K562 (cell line): ENCODE results near the gene ZSCAN22. TPM values are rescaled to one million over a fixed set of nuclear protein-coding genes. Genes with fewer than 3 reads are reported as not detected.

Experiments
- BCLAF1 ChIP-seq, 2 experiments: fragments of 450-650 bp in 1 of 2; IDR thresholded peaks; 2 replicates each; pipeline ENCODE4 v1.6.1; 2011 to 2017; ENCODE audit warnings: low read depth in 2 of 2, antibody characterized with exemption in 1 of 2, borderline replicate concordance in 1 of 2, low read length in 1 of 2, mild to moderate bottlenecking in 1 of 2, mixed read lengths in 1 of 2; ENCODE audit not compliant: control insufficient read depth in 1 of 2
- BRCA1 ChIP-seq, 2 experiments: fragments of 450-650 bp in 1 of 2; sonication (generic) in 1 of 2; formaldehyde crosslinking in 1 of 2; IDR thresholded peaks; 2 replicates each; pipeline versions ENCODE4 v1.5.0 to v1.6.1; 2017 to 2020; ENCODE audit warnings: mild to moderate bottlenecking in 1 of 2, missing genetic modification reagents in 1 of 2
- CBFA2T2 ChIP-seq: fragments of 450-650 bp; conservative IDR thresholded peaks from 2 replicates; pipeline ENCODE4 v1.6.1; 2017; ENCODE audit warnings: mild to moderate bottlenecking
- CBX2 ChIP-seq: fragments of 200-600 bp; sonication (generic); IDR thresholded peaks from one replicate; pipeline ENCODE4 v1.6.1; 2012; ENCODE audit warnings: mild to moderate bottlenecking, low read length, inconsistent platforms; ENCODE audit not compliant: insufficient read depth, poor library complexity, severe bottlenecking
- CREBBP ChIP-seq: IDR thresholded peaks from one replicate; pipeline ENCODE4 v1.6.1; 2012; ENCODE audit warnings: low read depth, mild to moderate bottlenecking, control low read depth, inconsistent platforms, low read length
- E2F4 ChIP-seq: sonication (generic); formaldehyde crosslinking; IDR thresholded peaks from 2 replicates; pipeline ENCODE4 v1.8.0; 2022; ENCODE audit warnings: mild to moderate bottlenecking, low read depth, missing genetic modification reagents
- EP400 ChIP-seq: fragments of 450-650 bp; IDR thresholded peaks from 2 replicates; pipeline ENCODE4 v1.6.1; 2017; ENCODE audit warnings: antibody characterized with exemption, mild to moderate bottlenecking, moderate library complexity
- ETV5 ChIP-seq: sonication (generic); formaldehyde crosslinking; IDR thresholded peaks from 2 replicates; pipeline ENCODE4 v1.4.0; 2020; ENCODE audit warnings: low read depth, mild to moderate bottlenecking, missing genetic modification reagents
- GABPB1 ChIP-seq: sonication (generic); formaldehyde crosslinking; IDR thresholded peaks from 2 replicates; pipeline ENCODE4 v1.8.0; 2022; ENCODE audit warnings: mild to moderate bottlenecking, missing genetic modification reagents
- HNRNPH1 ChIP-seq: fragments of 200-400 bp; formaldehyde crosslinking; optimal IDR thresholded peaks from 2 replicates; pipeline ENCODE3; 2017; ENCODE audit warnings: low read depth, mild to moderate bottlenecking, low read length, moderate library complexity
- MED1 ChIP-seq: sonication (generic); formaldehyde crosslinking; IDR thresholded peaks from 2 replicates; pipeline ENCODE4 v1.8.1; 2023; ENCODE audit warnings: missing genetic modification reagents, borderline replicate concordance
- MTA1 ChIP-seq: fragments of 450-650 bp; IDR thresholded peaks from 2 replicates; pipeline ENCODE4 v1.6.1; 2017; ENCODE audit warnings: borderline replicate concordance
- MYC ChIP-seq, 2 experiments: fragments of 250-450 bp in 1 of 2; sonication (Bioruptor Pico) in 1 of 2; IDR thresholded peaks; 2 replicates each; pipeline versions ENCODE4 v1.5.1 to v1.6.1; 2012 to 2021; ENCODE audit warnings: low read depth in 2 of 2, borderline replicate concordance in 1 of 2, improper control_type of control experiment in 1 of 2, low read length in 1 of 2, mild to moderate bottlenecking in 1 of 2, moderate library complexity in 1 of 2
- NCOR1 ChIP-seq: fragments of 450-650 bp; IDR thresholded peaks from 2 replicates; pipeline ENCODE4 v1.6.1; 2016; ENCODE audit warnings: mild to moderate bottlenecking, moderate library complexity
- NFYB ChIP-seq: IDR thresholded peaks from 2 replicates; pipeline ENCODE4 v1.6.1; 2011; ENCODE audit warnings: mild to moderate bottlenecking, moderate library complexity; ENCODE audit not compliant: insufficient read length; ENCODE audit errors: extremely low read depth
- SP1 ChIP-seq: sonication (generic); formaldehyde crosslinking; IDR thresholded peaks from 2 replicates; pipeline ENCODE4 v1.8.1; 2022; ENCODE audit warnings: mild to moderate bottlenecking, missing genetic modification reagents
- UBTF ChIP-seq, 2 experiments: IDR thresholded peaks; 2 replicates each; pipeline ENCODE4 v1.6.1; 2012; ENCODE audit warnings: improper control_type of control experiment in 2 of 2, low read depth in 2 of 2, low read length in 2 of 2, borderline replicate concordance in 1 of 2
- ZNF696 ChIP-seq: fragments of 250-450 bp; sonication (Bioruptor Pico); conservative IDR thresholded peaks from 2 replicates; pipeline ENCODE4 v1.4.0; 2020; ENCODE audit warnings: mild to moderate bottlenecking, moderate library complexity
- ZNF76 ChIP-seq: fragments of 250-450 bp; sonication (Bioruptor Pico); IDR thresholded peaks from 2 replicates; pipeline ENCODE4 v1.4.0; 2020; ENCODE audit warnings: mild to moderate bottlenecking, moderate library complexity, borderline replicate concordance
- polyA plus RNA-seq, 8 experiments: library from polyadenylated mRNA; depleted of rRNA in 4 of 8; stranded (reverse) in 5 of 8; unstranded in 3 of 8; fragments of >200 nt; fragmentation: Nextera tagmentation in 2 of 8; fragmentation: Illumina TruSeq in 1 of 8; extraction: Ambion mirVana in 2 of 8; extraction: Trizol in 1 of 8; gene quantifications; 2 replicates each; pipeline versions ENCODE4 v1.2.1 to v1.2.3, GENCODE V29; 2011 to 2014; ENCODE audit warnings: inconsistent platforms in 1 of 8, missing spikeins in 1 of 8
- total RNA-seq, 7 experiments: library from RNA; depleted of rRNA in 6 of 7; stranded (reverse); fragments of >200 nt in 6 of 7; fragmentation: Illumina TruSeq in 2 of 7; extraction: Trizol in 2 of 7; gene quantifications; 2 replicates each; pipeline versions ENCODE4 v1.2.1 to v1.2.3, GENCODE V29; 2011 to 2021; ENCODE audit warnings: low replicate concordance in 1 of 7

The ZSCAN22 gene
- total and polyA plus RNA-seq, 9 of the 15 experiments (the other 6 are each of a cell fraction or from before 2014, with no cell fraction given) = 0.98 to 5.3 (median 3.0) TPM

- TF ChIP-seq E2F4 (CRISPR knock-in tag) (peak; percentile 68), ZNF76 (peak; percentile 79; the same call in 1 of the 2 replicates), MTA1 (0 out of 2 replicates have a peak, but pooled peaks have one; percentile 11), EP400 (peak; percentile 96), MYC (IDR thresholded peaks at IDR 0.05; ENCODE audit: low read depth, low read length) (peak; percentile 88), MYC (CRISPR knock-in tag; IDR thresholded peaks at IDR 0.05; ENCODE audit: borderline replicate concordance, low read depth) (no peak), UBTF (IDR thresholded peaks at IDR 0.05; ENCODE audit: borderline replicate concordance in 1 of 2, low read depth in 2 of 2, low read length in 2 of 2) (peak; percentile 87 to 90), CBX2 (no peak), ETV5 (peak; percentile 92), CREBBP (no peak), HNRNPH1 (no peak), CBFA2T2 (no peak), BRCA1 (IDR thresholded peaks at IDR 0.05) (no peak), BRCA1 (CRISPR knock-in tag; IDR thresholded peaks at IDR 0.05) (no peak), NCOR1 (no peak; the same call in 1 of the 2 replicates), GABPB1 (CRISPR knock-in tag) (peak; percentile 100), NFYB (peak; percentile 88), ZNF696 (CRISPR knock-in tag) (no peak), SP1 (CRISPR knock-in tag) (peak; percentile 90), BCLAF1 (IDR thresholded peaks at IDR 0.05; ENCODE audit: borderline replicate concordance in 1 of 2, control insufficient read depth in 1 of 2, low read depth in 2 of 2, low read length in 1 of 2) (peak in 1 of 2 experiments; percentile 91; a peak in 1 of 4 replicates), MED1 (CRISPR knock-in tag) (no peak)
Measured at GRCh38 chr19:58380662-58381459, 54.1 kb downstream of the ZSCAN22 start, which contains the start of gene ZNF837 (continued).
